Stimulated activated CD8-positive, alpha-beta memory T cell treated with anti-CD3 and anti-CD28 coated beads, Interleukin-12 subunit alpha, Interleukin-12 subunit beta, amount 100 ng/mL, for 24 hours (primary cell): ENCODE measurements around the gene PIGC.
A peak's percentile ranks its signal among the peaks of the same experiment; 100 is the strongest.

ENCODE experiments used
- DNase-seq: peaks from one replicate; pipeline ENCODE4 v3.0.0-alpha.2; 2020; ENCODE audit errors: extremely low read depth

Gene PIGC

DNA sequence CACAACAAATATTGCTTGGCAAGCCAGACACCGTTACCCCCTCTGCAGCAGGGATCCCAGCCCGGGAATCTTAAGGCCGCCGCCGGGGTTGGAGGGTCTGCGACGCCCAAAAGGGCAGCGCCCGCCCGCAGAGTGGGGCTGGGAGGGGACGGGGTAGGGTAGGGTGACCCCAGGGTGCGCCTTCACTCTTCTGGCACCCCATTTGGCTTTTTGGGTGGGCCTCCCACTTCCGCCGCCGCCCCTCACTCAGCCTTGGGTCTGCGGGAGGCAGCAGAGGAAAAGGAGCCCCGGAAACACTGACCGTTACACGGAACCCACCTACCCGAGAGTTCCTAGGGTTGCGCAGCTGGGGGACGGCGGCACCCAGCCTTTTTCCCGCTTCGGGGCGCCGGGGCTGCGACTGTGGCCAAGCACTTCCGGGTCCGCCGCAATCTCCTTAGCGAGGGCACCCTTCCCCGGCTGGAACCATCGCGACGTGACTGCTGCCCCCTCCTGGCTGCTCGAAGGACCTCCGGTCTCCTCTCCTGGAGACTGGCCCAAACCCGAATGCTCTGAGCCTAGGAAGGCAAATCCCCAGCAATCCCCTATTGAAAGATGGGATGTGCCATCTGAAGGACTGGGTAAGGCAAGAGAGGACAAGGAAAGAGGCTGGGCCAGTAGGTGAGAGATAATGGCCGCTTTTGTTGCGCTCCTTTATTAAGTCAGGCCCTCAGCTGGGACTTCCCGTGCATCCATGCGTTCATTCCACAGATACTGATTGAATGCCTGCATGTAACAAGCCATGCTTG is at the start of gene PIGC:
Gene PIGC (minus strand): TSS at position 404 of the 788 bp plus-strand sequence. CDS start 1,447 bp downstream, outside the sequence.
- DNase-seq: peak; percentile 80

DNA sequence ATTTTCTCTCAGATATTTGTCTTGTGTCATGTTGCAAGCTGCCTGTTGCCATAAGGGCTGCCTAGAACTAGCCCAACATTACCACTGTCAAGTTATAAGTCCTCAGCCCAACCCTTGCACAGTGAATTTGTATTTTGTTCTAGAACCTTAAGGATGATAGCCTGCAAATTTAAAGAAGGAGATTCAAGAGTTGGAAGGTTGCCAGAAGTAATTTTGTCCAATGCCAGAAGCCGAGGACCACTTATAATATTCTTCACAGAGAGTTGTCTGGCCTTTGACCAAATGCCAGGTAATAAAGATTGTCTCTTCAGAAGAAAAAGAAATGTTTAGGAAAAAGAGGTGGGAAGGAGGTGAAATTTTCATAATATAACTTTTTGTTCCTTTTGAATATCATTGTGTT is 48.6 kb upstream of the PIGC start:
- DNase-seq: no peak

- no peak for DNase-seq
Observed at GRCh38 chr1:172489847-172490246, 46.0 kb upstream of the PIGC start.

- DNase-seq: no peak
Observed at GRCh38 chr1:172488393-172488792, 44.5 kb upstream of the PIGC start.

DNA sequence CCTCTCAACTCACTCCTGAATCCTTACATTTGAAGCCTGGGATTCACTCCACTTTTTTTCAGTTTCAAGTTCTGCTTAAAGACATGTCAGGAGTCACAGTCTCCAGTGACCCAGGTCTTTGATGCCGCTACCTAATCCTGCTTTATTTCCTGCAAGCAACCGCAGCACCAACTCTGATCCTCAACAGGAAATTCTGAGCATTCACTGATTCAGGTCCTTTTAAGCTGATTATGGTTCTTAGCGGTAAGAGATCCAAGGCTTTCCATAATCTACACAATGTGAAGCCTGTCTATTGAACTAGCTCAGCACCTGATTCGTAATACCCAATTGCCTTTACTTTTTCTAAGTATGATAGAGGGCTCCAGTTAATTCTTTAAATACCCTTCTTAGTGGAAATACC is 43.7 kb upstream of the PIGC start:
- DNase-seq: no peak

DNA sequence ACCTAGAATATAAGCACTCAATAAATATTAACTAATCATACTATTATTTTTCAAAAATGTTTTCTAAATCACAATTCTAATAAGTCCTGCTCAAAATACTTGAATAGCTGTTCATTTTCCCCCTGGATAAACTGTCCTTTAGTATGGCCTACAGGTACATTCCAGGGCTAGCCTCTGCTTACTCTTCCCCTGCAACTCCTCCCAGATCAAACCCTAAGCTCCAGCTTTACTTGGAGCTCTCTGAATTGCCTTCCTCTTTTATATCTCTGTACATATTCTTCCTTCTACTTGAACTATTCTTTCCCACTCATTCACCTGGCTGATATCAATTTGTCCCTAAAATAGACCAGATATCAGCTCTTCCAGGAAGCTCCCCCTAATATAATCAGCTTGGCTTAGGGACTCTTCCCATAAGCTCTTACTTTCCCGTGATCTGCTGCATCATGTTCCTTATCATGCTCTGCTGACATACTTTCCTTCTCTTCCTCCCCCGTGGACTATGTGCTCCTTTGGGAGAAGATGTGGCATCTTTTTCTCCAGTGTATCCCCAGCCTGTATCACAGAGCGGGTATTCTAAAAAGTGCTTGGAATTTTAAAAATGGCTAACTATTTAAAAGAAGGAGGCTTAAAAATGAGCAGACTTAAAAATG is 43.1 kb upstream of the PIGC start:
- DNase-seq: no peak

- DNase-seq: no peak
Observed at GRCh38 chr1:172485626-172486025, 41.8 kb upstream of the PIGC start.

DNA sequence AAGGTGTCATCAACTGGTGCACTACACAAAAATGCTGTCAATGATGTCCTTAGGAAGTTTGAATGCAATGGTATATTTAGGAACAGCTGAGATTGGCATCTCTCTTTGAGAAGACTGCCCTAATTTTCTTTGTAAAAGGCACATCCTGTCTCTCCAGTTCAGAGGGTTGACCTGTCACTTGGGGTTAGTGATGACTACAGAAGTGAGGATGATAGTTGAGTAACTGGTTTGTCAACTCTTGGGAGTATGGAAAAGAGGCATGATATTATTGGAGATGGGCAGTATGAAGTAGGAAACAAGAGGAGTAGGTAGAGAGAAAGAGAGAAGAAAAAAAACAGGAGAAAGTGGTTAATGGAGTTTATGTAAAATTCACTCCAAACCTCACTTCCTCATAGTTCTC is 40.4 kb upstream of the PIGC start:
- DNase-seq: no peak

DNA sequence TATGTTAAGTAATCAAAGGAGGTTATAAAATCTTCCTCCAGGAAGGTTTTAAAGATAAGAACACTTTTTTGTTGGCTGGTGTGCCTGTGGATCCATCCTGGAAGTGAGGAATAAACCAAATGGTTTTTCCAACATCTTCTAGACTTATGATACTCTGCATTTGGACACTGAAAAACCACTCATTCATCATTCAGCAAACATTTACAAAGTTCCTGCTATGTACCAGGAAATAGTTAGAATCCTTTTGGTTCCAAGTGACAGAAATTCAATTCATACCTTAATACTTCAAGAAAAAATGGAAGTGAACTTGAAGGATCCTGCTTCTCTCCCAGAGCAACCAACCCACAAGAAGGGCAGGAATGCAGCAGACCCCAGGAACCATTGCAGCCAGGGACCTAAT is 39.6 kb upstream of the PIGC start:
- no peak for DNase-seq

DNA sequence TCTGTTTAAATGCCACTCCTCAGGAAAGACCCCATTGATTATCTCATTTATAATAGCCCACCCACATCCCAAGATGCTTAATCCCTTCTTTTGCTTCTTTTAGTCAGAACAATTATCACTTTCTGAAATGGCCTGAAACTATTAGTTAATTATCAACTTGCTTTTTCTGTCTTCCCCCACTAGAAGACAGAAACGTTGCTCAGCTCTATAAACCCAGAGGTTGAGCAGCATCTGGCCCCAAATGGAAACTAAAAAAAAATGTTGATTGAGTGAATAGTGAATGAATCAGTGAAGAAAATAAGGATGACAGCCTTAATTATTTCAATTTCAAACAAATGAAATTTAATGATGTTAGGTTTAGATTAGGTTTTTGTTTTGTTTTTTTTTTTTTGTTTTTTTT is 38.2 kb upstream of the PIGC start:
- no peak for DNase-seq

GRCh38 chr1:172480431-172480830 is 36.6 kb upstream of the PIGC start:
- no peak for DNase-seq

DNA sequence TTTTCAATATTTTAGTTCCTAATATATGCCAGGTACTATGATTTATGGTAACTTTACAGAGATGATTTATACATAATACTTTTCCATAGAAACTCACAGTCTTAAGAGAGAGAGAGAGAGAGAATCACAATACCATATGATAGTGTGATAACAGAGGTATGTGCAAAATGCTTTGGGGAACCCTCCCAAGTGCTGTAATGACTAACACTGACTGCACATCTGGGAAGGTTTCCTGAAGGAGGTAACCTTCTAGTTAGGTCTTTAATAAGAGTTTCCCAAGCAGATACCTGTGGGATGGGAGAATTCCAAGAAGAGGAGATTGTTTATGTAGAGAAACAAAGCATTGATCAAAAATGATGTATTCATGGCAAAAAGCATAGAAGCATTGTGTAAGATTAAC is 34.6 kb upstream of the PIGC start:
- DNase-seq: no peak

DNA sequence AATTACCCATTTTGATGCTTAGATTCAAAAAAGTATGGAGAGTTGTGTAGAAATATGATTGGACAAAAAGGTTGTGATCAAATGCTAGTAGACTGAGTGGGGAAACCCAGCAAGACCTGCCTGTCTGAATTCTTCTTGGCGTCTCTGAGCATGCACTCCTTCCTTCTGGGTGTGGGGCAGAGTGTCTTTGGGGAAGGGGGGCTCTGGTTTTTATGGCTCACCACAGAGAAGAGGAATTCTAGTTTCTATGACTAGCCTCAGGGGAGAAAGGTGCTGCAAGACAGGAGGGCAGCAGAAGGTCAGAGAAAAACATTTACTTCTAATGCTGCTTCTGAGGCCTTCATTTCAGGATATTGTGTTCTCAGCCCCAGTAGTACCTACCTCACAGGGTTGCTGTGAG is 33.9 kb upstream of the PIGC start:
- DNase-seq: no peak

- DNase-seq: no peak
Observed at GRCh38 chr1:172477216-172477615, 33.3 kb upstream of the PIGC start.

DNA sequence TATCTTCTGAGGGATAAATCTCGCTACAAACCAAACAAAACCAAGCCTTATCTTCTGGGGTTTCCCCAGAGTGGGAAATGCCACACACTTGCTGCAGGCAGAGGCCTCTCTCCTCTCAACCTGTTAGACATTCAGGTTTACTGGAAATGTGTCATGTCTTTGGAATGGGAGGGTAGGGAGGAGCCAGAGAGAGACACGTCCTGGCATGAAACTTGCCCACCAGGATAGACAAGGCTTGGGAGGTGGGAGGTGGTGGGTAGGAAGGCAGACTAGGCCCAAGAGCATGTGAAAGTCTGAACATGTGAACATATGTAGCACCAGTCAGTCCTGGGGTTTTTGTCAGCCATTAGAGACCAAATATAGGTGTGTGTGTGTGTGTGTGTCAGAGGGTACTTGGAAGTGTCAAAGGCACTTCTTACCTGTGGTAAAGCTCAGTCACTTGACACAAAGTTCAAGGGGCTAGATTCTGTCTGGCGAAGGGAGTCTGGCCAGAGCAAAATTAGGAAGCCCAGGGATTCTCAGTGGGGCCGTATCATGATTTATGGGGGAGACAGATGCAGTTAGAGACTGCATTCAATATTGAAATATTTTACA is 32.4 kb upstream of the PIGC start:
- no peak for DNase-seq

GRCh38 chr1:172473842-172474241 is 30.0 kb upstream of the PIGC start:
- DNase-seq: no peak

GRCh38 chr1:172473302-172473701 is 29.4 kb upstream of the PIGC start:
- DNase-seq: no peak

DNA sequence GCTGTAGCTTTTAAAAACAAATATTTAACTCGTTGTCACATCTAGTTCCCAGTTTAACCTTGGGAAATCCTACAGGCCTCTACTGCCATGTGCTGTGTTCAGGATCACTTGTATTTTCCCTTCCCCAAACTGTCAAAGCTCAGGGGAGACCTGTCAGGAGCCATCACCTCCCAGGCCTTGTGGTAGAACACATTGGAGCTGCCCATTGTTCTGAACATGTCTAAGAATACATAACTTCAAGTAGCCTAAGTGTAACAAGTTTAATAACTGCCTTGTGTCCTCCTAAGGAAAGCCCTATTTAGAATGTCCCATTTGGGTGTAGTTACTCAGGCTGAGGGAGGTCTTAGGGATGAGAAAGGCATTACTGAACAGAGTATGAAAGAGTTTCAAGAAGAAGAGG is 28.6 kb upstream of the PIGC start:
- no peak for DNase-seq

DNA sequence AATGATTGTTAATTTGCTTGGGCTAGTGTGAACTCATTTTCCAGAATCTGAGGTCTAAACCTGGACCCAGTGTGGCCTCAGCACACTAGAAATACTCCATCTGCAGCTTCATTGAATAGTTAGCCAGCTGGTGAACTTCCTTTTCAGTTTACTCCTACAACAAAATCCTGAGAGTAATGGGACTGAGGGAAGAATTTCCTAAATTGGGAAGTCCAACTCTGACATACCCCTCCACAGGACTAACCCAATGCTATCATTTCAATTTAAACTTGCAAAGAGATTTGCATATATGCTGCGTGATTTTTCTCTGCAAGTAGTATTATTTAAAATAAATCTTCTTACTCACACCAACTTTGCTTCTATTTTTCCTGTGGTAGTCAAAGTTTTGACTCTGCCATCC is 27.8 kb upstream of the PIGC start:
- no peak for DNase-seq

DNA sequence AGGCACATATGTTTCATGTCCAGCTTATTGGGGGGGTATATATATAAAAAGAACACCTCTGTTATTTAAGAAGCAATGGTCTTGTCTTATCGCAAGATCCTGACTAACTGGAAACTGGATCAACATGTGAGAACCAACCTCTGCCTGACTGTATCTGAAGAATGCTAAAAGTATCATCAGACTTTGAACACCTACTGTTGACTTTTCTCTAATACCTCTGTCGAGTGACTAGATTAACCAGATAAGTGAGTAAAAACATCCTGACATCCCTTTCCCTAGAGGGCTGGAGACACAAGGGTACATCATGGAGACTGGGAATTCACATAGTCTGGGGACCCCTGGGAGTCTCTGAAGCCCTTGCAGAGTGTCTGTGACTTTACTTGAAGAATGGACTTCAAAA is 26.3 kb upstream of the PIGC start:
- no peak for DNase-seq

- no peak for DNase-seq
Observed at GRCh38 chr1:172469717-172470116, 25.8 kb upstream of the PIGC start.

DNA sequence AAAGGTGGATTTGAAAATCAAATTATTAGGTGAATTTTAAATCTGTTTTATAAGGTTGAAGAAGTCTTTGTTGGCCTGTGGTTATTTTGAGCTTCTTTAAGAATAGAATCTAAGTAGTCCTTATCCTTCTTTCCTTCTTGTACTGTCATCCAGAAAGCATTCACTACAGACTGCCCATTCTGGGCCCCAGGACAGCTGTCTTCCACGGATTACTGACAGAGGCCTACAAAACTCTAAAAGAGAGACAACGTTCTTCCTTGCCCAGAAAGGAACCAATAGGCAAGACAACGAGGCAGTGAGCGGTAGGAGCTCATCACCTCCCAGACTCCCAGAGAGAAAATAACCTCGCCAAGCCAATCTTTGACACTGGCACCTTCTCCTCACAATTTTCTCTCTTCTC is 24.4 kb upstream of the PIGC start:
- no peak for DNase-seq

DNA sequence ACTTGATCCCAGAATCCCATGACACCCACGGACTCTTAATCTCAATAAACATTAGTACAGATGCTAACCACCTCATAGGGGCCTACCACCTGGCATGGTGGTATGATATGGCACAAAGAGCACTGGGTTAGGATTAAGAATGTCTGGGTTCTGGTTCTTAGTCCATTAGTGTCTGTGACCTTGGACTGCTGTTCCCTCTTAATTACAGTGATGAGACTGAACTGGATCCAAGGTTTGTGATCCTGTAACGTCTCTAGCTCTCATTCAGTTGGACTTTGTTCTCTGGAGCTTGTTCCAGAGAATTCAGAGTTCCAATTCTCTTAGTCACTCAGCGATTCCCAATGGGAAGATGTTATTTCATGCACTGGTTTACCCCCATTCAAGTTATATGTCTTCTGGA is 23.6 kb upstream of the PIGC start:
- no peak for DNase-seq
